WTC11 (cell line): ENCODE measurements around the gene PPP1R14C.

ENCODE experiments used
- TCF7 ChIP-seq: sonication (generic); formaldehyde crosslinking; IDR thresholded peaks from 2 replicates; pipeline ENCODE4 v1.8.0; 2022; ENCODE audit warnings: mild to moderate bottlenecking, low read depth, missing genetic modification reagents, moderate library complexity
- TF ChIP-seq, protein P1 (sequence below): fragments of 200-600 bp; IDR thresholded peaks from 2 replicates; pipeline ENCODE4 v1.8.0; 2022; ENCODE audit warnings: antibody characterized with exemption
- TF ChIP-seq, protein P2 (sequence below): sonication (generic); formaldehyde crosslinking; conservative IDR thresholded peaks from 2 replicates; pipeline ENCODE4 v1.8.1; 2023; ENCODE audit warnings: mild to moderate bottlenecking, low read depth, missing genetic modification reagents, moderate library complexity

GRCh38 chr6:150269130-150269856 lies 126.4 kb downstream of the PPP1R14C start:
- TF ChIP-seq, protein P1, sequence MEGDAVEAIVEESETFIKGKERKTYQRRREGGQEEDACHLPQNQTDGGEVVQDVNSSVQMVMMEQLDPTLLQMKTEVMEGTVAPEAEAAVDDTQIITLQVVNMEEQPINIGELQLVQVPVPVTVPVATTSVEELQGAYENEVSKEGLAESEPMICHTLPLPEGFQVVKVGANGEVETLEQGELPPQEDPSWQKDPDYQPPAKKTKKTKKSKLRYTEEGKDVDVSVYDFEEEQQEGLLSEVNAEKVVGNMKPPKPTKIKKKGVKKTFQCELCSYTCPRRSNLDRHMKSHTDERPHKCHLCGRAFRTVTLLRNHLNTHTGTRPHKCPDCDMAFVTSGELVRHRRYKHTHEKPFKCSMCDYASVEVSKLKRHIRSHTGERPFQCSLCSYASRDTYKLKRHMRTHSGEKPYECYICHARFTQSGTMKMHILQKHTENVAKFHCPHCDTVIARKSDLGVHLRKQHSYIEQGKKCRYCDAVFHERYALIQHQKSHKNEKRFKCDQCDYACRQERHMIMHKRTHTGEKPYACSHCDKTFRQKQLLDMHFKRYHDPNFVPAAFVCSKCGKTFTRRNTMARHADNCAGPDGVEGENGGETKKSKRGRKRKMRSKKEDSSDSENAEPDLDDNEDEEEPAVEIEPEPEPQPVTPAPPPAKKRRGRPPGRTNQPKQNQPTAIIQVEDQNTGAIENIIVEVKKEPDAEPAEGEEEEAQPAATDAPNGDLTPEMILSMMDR = no peak
- TF ChIP-seq TCF7 (CRISPR knock-in tag) = no peak
- TF ChIP-seq, protein P2, sequence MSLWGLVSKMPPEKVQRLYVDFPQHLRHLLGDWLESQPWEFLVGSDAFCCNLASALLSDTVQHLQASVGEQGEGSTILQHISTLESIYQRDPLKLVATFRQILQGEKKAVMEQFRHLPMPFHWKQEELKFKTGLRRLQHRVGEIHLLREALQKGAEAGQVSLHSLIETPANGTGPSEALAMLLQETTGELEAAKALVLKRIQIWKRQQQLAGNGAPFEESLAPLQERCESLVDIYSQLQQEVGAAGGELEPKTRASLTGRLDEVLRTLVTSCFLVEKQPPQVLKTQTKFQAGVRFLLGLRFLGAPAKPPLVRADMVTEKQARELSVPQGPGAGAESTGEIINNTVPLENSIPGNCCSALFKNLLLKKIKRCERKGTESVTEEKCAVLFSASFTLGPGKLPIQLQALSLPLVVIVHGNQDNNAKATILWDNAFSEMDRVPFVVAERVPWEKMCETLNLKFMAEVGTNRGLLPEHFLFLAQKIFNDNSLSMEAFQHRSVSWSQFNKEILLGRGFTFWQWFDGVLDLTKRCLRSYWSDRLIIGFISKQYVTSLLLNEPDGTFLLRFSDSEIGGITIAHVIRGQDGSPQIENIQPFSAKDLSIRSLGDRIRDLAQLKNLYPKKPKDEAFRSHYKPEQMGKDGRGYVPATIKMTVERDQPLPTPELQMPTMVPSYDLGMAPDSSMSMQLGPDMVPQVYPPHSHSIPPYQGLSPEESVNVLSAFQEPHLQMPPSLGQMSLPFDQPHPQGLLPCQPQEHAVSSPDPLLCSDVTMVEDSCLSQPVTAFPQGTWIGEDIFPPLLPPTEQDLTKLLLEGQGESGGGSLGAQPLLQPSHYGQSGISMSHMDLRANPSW (CRISPR knock-in tag) = no peak
